ENCODE results near the gene TRIM27. TPM values are rescaled to one million over a fixed set of nuclear protein-coding genes. Genes with fewer than 3 reads are reported as not detected.
A peak's percentile ranks its signal among the peaks of the same experiment; 100 is the strongest.
"Not testable (repeated sequence)": the region's sequence is repeated elsewhere in the genome, so short reads cannot be mapped to it uniquely, and the experiment has no call there.

TRIM27 gene
- total RNA-seq, 1 donor from 2014 or later: 49.9 TPM

- no peak for ATAC-seq
- no peak overlapping the region for H3K4me3 ChIP-seq
- no peaks in the 10 kb centered on the region for H3K9me3 ChIP-seq
- H3K27ac ChIP-seq: no peak overlapping the region
- intact Hi-C loops (cut with DNase I): no loop called here
- TF ChIP-seq, protein P1, sequence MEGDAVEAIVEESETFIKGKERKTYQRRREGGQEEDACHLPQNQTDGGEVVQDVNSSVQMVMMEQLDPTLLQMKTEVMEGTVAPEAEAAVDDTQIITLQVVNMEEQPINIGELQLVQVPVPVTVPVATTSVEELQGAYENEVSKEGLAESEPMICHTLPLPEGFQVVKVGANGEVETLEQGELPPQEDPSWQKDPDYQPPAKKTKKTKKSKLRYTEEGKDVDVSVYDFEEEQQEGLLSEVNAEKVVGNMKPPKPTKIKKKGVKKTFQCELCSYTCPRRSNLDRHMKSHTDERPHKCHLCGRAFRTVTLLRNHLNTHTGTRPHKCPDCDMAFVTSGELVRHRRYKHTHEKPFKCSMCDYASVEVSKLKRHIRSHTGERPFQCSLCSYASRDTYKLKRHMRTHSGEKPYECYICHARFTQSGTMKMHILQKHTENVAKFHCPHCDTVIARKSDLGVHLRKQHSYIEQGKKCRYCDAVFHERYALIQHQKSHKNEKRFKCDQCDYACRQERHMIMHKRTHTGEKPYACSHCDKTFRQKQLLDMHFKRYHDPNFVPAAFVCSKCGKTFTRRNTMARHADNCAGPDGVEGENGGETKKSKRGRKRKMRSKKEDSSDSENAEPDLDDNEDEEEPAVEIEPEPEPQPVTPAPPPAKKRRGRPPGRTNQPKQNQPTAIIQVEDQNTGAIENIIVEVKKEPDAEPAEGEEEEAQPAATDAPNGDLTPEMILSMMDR (IDR thresholded peaks at IDR 0.05): no peak
- no peaks in the 10 kb centered on the region for H3K4me1 ChIP-seq
- DNase-seq: no peak
- H3K27me3 ChIP-seq: peaks cover 10% of the 10 kb centered on the region
- no peaks in the 10 kb centered on the region for H3K36me3 ChIP-seq
Observed at GRCh38 chr6:28960846-28961500, 37.2 kb upstream of the TRIM27 start.

DNA sequence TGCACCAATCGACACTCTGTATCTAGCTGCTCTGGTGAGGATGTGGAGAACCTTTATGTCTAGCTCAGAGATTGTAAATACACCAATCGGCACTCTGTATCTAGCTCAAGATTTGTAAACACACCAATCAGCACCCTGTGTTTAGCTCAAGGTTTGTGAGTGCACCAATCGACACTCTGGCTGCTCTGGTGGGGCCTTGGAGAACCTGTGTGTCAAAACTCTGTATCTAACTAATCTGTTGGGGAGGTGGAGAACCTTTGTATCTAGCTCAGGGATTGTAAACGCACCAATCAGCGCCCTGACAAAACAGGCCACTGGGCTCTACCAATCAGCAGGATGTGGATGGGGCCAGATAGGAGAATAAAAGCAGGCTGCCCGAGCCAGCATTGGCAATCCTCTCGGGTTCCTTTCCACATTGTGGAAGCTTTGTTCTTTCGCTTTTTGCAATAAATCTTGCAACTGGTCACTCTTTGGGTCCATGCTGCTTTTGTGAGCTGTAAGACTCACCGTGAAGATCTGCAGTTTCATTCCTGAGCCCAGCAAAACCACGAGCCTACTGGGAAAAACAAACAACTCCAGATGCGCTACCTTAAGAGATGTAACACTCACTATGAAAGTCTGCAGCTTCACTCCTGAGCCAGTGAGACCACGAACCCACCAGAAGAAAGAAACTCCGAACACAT lies 34.9 kb upstream of the TRIM27 start:
- intact Hi-C loops (cut with DNase I); ATAC-seq; H3K9me3 ChIP-seq; H3K27ac ChIP-seq; H3K36me3 ChIP-seq; H3K4me1 ChIP-seq; DNase-seq; H3K4me3 ChIP-seq: not testable (repeated sequence)
- peaks cover 21% of the 10 kb centered on the region for H3K27me3 ChIP-seq

DNA sequence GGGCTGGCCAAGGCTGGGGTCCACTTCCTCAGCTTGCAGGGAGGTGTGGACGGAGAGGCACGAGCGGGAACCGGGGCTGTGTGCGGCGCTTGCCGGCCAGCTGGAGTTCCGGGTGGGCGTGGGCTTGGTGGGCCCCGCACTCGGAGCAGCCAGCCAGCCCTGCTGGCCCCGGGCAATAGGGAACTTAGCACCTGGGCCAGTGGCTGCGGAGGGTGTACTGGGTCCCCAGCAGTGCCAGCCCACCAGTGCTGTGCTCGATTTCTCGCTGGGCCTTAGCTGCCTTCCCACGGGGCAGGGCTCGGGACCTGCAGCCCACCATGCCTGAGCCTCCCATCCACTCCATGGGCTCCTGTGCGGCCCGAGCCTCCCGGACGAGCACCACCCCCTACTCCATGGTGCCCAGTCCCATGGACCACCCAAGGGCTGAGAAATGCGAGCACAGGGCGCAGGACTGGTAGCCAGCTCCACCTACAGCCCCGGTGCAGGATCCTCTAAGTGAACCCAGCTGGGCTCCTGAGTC lies 34.1 kb upstream of the TRIM27 start:
- DNase-seq; ATAC-seq; intact Hi-C loops (cut with DNase I); H3K4me3 ChIP-seq; H3K4me1 ChIP-seq; H3K27ac ChIP-seq; H3K36me3 ChIP-seq; H3K9me3 ChIP-seq: not testable (repeated sequence)
- peaks cover 21% of the 10 kb centered on the region for H3K27me3 ChIP-seq

DNA sequence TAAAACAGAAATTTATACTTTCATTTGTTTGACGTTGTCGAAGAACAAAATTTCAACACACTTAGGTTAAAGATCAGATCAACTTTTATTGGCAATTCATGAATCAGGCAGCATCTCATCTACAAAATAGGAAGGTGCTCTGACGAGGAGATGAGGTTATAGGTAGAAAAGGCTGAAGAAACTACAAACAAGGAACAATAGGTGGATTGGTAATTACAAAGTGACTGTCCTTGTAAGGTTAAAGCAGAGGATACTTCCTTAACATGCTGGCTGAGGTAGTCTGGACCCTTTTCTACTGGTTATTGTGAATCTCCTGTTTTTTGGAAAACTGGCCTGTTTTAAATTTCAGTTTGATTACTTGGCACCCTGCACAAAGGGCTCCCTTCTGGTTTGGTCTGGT lies 32.5 kb upstream of the TRIM27 start:
- no peak for ATAC-seq
- TF ChIP-seq, protein P1 (IDR thresholded peaks at IDR 0.05): no peak
- Histone ChIP-seq H3K27me3 (peaks cover 21% of the 10 kb centered on the region), H3K27ac (no peak overlapping the region), H3K4me3 (no peak overlapping the region), H3K9me3 (no peaks in the 10 kb centered on the region), H3K36me3 (no peaks in the 10 kb centered on the region), H3K4me1 (peaks cover 7% of the 10 kb centered on the region)
- intact Hi-C loops (cut with DNase I): no loop called here
- no peak for DNase-seq

DNA sequence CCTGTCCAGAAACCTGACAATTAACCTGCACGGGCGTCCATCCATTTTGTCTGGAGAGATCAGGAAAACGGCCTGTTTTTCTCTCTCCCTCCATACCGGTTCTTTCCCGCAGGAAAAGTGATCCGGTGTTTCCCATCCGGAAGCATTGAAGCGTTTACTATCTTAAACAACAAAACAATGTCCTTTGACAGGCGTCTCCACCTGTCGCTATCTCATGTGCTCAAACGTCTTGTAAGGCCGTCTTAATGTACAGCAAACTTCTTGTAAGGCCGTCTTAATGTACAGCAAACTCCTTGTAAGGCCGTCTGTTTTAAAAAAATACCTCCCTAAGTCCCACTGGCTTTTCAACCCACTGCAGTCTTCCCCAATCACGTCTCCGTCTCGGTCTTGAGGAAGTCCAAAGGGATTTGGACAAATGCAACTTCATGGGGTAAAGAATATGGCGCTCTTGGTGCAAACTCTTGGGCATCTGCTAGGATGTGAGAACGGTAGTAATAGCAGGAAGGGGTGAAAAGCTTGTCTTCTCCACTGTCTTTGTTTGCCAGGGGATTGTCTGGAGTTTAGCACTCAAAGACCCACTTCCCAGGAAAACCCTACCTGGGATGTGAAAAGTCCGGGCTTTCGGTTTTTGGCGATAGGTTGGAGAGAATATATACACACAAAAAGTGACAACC lies 29.9 kb upstream of the TRIM27 start:
- ATAC-seq: no peak
- Histone ChIP-seq H3K27ac (no peak overlapping the region), H3K27me3 (peaks cover 21% of the 10 kb centered on the region), H3K4me3 (peak overlapping the region; percentile 24), H3K4me1 (peaks cover 7% of the 10 kb centered on the region), H3K36me3 (no peaks in the 10 kb centered on the region), H3K9me3 (no peaks in the 10 kb centered on the region)
- intact Hi-C loops (cut with DNase I): no loop called here
- TF ChIP-seq, protein P1 (IDR thresholded peaks at IDR 0.05): no peak
- DNase-seq: no peak

GRCh38 chr6:28953039-28953584 lies 29.3 kb upstream of the TRIM27 start:
- Histone ChIP-seq H3K27ac (no peak overlapping the region), H3K4me1 (peaks cover 7% of the 10 kb centered on the region), H3K27me3 (peaks cover 21% of the 10 kb centered on the region), H3K36me3 (no peaks in the 10 kb centered on the region), H3K4me3 (peak overlapping the region; percentile 24), H3K9me3 (no peaks in the 10 kb centered on the region)
- DNase-seq: no peak
- ATAC-seq: peak; percentile 55
- intact Hi-C loops (cut with DNase I): no loop called here
- TF ChIP-seq, protein P1 (IDR thresholded peaks at IDR 0.05): no peak

DNA sequence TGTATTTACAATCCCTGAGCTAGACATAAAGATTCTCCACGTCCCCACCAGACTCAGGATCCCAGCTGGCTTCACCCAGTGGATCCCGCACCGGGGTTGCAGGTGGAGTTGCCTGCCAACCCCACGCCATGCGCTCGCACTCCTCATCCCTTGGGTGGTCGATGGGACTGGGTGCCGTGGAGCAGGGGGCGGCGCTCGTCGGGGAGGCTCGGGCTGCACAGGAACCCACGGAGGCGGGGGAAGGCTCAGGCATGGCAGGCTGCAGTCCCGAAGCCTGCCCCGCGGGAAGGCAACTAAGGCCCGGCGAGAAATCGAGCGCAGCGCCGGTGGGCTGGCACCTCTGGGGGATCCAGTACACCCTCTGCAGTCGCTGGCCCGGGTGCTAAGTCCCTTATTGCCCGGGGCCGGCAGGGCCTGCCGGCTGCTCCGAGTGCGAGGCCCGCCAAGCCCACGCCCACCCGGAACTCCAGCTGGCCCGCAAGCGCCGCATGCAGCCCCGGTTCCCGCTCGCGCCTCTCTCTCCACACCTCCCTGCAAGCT lies 25.9 kb upstream of the TRIM27 start:
- H3K27me3 ChIP-seq; DNase-seq; H3K4me1 ChIP-seq; intact Hi-C loops (cut with DNase I); H3K9me3 ChIP-seq; H3K27ac ChIP-seq; ATAC-seq; H3K4me3 ChIP-seq; H3K36me3 ChIP-seq: not testable (repeated sequence)
